Upper lobe of left lung (tissue), 6 donors: ENCODE data around the gene CHST11. TPM values are rescaled to one million over a fixed set of nuclear protein-coding genes. Genes with fewer than 3 reads are reported as not detected.

Experiments used
- ATAC-seq, 2 donors: fragments of 200-7000 bp; cut with Tn5 transposase; one replicate each; pipeline ENCODE4 v1.9.1; 2022; ENCODE audit warnings: mild to moderate bottlenecking in 2 of 2, moderate library complexity in 2 of 2; ENCODE audit not compliant: low FRiP score in 2 of 2
- DNase-seq, 2 donors: peaks; one replicate each; pipeline ENCODE4 v3.0.0-alpha.2; 2019 to 2020
- H3K27ac ChIP-seq, 4 donors: fragments of 200-600 bp; sonication (generic); one replicate each; pipeline ENCODE4 v1.5.1; 2016 to 2019
- H3K27me3 ChIP-seq, 4 donors: fragments of 200-600 bp; sonication (generic); one replicate each; pipeline ENCODE4 v1.5.1; 2017 to 2019
- H3K36me3 ChIP-seq, 4 donors: fragments of 200-600 bp; sonication (generic); one replicate each; pipeline ENCODE4 v1.5.1; 2016 to 2019
- H3K4me1 ChIP-seq, 4 donors: fragments of 200-600 bp; sonication (generic); one replicate each; pipeline ENCODE4 v1.5.1; 2018 to 2019
- H3K4me3 ChIP-seq, 4 donors: fragments of 200-600 bp; sonication (generic); one replicate each; pipeline ENCODE4 v1.5.1; 2017 to 2019; ENCODE audit warnings: mild to moderate bottlenecking in 2 of 4, moderate library complexity in 1 of 4
- H3K9me3 ChIP-seq, 4 donors: fragments of 200-600 bp; sonication (generic); one replicate each; pipeline ENCODE4 v1.5.1; 2018 to 2019
- EP300 ChIP-seq, 4 donors: sonication (generic); formaldehyde crosslinking; IDR thresholded peaks; one replicate each; pipeline ENCODE4 v1.5.1; 2017; ENCODE audit warnings: antibody characterized with exemption in 4 of 4, control low read depth in 2 of 4
- POLR2A ChIP-seq, 4 donors: fragments of 450-650 bp; IDR thresholded peaks; one replicate each; pipeline ENCODE4 v1.5.1; 2016 to 2017; ENCODE audit warnings: antibody characterized with exemption in 4 of 4, mild to moderate bottlenecking in 2 of 4
- POLR2AphosphoS5 ChIP-seq, 2 donors: sonication (generic); formaldehyde crosslinking; IDR thresholded peaks; one replicate each; pipeline ENCODE4 v1.5.1; 2017; ENCODE audit warnings: antibody characterized with exemption in 2 of 2
- WGBS, 2 donors: methylation state at CpG; one replicate each; pipeline ENCODE4 v1.1.5; 2017 to 2018; 5-methylcytosine and 5-hydroxymethylcytosine counted together
- total RNA-seq, 6 donors: library from RNA; depleted of rRNA in 4 of 6; stranded (reverse); fragments of >200 nt in 4 of 6; gene quantifications; one replicate each; pipeline versions ENCODE4 v1.1.0 to v1.2.1, GENCODE V29; 2016 to 2021
- TF ChIP-seq, protein P1 (sequence below), 6 experiments: fragments of 450-650 bp in 4 of 6; fragments of 200-600 bp in 2 of 6; sonication (generic) in 2 of 6; IDR thresholded peaks; one replicate each; pipeline ENCODE4 v1.5.1; 2016 to 2019; ENCODE audit warnings: antibody characterized with exemption in 6 of 6
- donor health status: DM: no; HTN: no; CAD: no; lungs with moderate emphysema.
- donor health status: DM: no; HTN: yes; CAD: no; lungs with severe emphysema.

The CHST11 gene
- total RNA-seq, 6 donors from 2014 or later, result 40.4 to 234 (median 58.4) TPM

DNA sequence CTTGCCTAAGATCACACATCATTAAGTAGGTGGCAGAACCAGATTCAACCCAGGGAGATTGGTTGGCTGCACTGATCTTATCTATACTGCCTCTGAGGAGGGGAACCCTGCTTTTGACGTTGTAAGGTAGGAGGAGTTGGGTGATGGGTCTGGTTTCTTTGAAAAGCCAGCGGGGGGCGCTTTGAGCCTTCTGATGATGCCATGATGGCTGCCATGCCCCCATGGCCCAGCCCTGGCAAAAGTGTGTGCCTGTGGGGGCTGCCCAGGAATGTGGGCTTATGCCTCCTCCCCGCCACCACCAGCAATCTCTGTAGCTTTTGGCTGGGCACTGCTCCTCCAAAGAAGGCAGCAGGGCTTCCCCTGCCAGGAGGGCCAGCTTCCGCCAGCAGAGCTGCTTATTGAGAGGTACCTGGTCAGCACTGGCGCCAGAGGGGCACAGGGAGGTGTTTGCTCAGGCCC is 277.0 kb downstream of the CHST11 start:
- Histone ChIP-seq H3K4me3 (no peak overlapping the region), H3K27ac (no peak overlapping the region), H3K27me3 (no peaks in the 10 kb centered on the region), H3K36me3 (no peaks in the 10 kb centered on the region), H3K9me3 (no peaks in the 10 kb centered on the region), H3K4me1 (peaks cover 18 to 59% (median 26%) of the 10 kb centered on the region in 4 donors)
- TF ChIP-seq POLR2A (IDR thresholded peaks at IDR 0.05) (no peak), EP300 (IDR thresholded peaks at IDR 0.05) (no peak), POLR2AphosphoS5 (IDR thresholded peaks at IDR 0.05) (no peak)
- TF ChIP-seq, protein P1, sequence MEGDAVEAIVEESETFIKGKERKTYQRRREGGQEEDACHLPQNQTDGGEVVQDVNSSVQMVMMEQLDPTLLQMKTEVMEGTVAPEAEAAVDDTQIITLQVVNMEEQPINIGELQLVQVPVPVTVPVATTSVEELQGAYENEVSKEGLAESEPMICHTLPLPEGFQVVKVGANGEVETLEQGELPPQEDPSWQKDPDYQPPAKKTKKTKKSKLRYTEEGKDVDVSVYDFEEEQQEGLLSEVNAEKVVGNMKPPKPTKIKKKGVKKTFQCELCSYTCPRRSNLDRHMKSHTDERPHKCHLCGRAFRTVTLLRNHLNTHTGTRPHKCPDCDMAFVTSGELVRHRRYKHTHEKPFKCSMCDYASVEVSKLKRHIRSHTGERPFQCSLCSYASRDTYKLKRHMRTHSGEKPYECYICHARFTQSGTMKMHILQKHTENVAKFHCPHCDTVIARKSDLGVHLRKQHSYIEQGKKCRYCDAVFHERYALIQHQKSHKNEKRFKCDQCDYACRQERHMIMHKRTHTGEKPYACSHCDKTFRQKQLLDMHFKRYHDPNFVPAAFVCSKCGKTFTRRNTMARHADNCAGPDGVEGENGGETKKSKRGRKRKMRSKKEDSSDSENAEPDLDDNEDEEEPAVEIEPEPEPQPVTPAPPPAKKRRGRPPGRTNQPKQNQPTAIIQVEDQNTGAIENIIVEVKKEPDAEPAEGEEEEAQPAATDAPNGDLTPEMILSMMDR (IDR thresholded peaks at IDR 0.05), result peak in 1 of 6 experiments; percentile 27
- ATAC-seq (no peak), DNase-seq (peak; percentile 50 to 54)
- 44 to 68% methylated on average over 4 to 6 of the region's 6 CpGs for WGBS, 2 donors

GRCh38 chr12:104734541-104735095 is 277.9 kb downstream of the CHST11 start:
- Histone ChIP-seq H3K4me1 (peaks cover 19 to 57% (median 29%) of the 10 kb centered on the region in 4 donors), H3K9me3 (no peaks in the 10 kb centered on the region), H3K27me3 (no peaks in the 10 kb centered on the region), H3K27ac (no peak overlapping the region), H3K36me3 (no peaks in the 10 kb centered on the region), H3K4me3 (no peak overlapping the region)
- DNase-seq (no peak), ATAC-seq (no peak)
- TF ChIP-seq EP300 (IDR thresholded peaks at IDR 0.05), result no peak
- no peak for TF ChIP-seq POLR2AphosphoS5 (IDR thresholded peaks at IDR 0.05)
- TF ChIP-seq POLR2A (IDR thresholded peaks at IDR 0.05), result no peak
- TF ChIP-seq, protein P1 (IDR thresholded peaks at IDR 0.05), result no peak
- WGBS, 2 donors, result 63 to 67% methylated on average over 6 of the region's 6 CpGs

GRCh38 chr12:104735801-104736200 is 279.1 kb downstream of the CHST11 start:
- 52 to 73% methylated on average over 3 to 5 of the region's 5 CpGs for WGBS, 2 donors
- Histone ChIP-seq H3K27me3 (no peaks in the 10 kb centered on the region), H3K4me3 (no peak overlapping the region), H3K9me3 (no peaks in the 10 kb centered on the region), H3K4me1 (peaks cover 20 to 63% (median 36%) of the 10 kb centered on the region in 4 donors), H3K36me3 (no peaks in the 10 kb centered on the region), H3K27ac (no peak overlapping the region)
- DNase-seq, result no peak
- TF ChIP-seq POLR2AphosphoS5 (IDR thresholded peaks at IDR 0.05) (no peak), POLR2A (IDR thresholded peaks at IDR 0.05) (no peak), EP300 (IDR thresholded peaks at IDR 0.05) (no peak)
- TF ChIP-seq, protein P1 (IDR thresholded peaks at IDR 0.05), result no peak
- no peak for ATAC-seq

GRCh38 chr12:104736307-104736706 is 279.6 kb downstream of the CHST11 start:
- TF ChIP-seq POLR2A (IDR thresholded peaks at IDR 0.05), result no peak
- TF ChIP-seq EP300 (IDR thresholded peaks at IDR 0.05), result no peak
- TF ChIP-seq POLR2AphosphoS5 (IDR thresholded peaks at IDR 0.05), result no peak
- TF ChIP-seq, protein P1 (IDR thresholded peaks at IDR 0.05), result no peak
- H3K36me3 ChIP-seq, result no peaks in the 10 kb centered on the region
- DNase-seq, result no peak
- no peak for ATAC-seq
- H3K27me3 ChIP-seq, result no peaks in the 10 kb centered on the region
- no peak overlapping the region for H3K4me3 ChIP-seq
- 55 to 77% methylated on average over 3 to 6 of the region's 6 CpGs for WGBS, 2 donors
- H3K27ac ChIP-seq, result no peak overlapping the region
- H3K4me1 ChIP-seq, result peaks cover 25 to 68% (median 39%) of the 10 kb centered on the region in 4 donors
- no peaks in the 10 kb centered on the region for H3K9me3 ChIP-seq

- DNase-seq (no peak), ATAC-seq (no peak)
- Histone ChIP-seq H3K36me3 (no peaks in the 10 kb centered on the region), H3K4me1 (peaks cover 32 to 76% (median 39%) of the 10 kb centered on the region in 4 donors), H3K27me3 (no peaks in the 10 kb centered on the region), H3K4me3 (no peak overlapping the region), H3K27ac (no peak overlapping the region), H3K9me3 (no peaks in the 10 kb centered on the region)
- TF ChIP-seq POLR2AphosphoS5 (IDR thresholded peaks at IDR 0.05), result no peak
- no peak for TF ChIP-seq POLR2A (IDR thresholded peaks at IDR 0.05)
- no peak for TF ChIP-seq EP300 (IDR thresholded peaks at IDR 0.05)
- TF ChIP-seq, protein P1 (IDR thresholded peaks at IDR 0.05), result no peak
- WGBS, 2 donors, result 82 to 90% methylated on average over 7 of the region's 7 CpGs
Observed at GRCh38 chr12:104737113-104737512, 280.4 kb downstream of the CHST11 start.
